Mesodermal cell (in vitro differentiated cells): ENCODE results near the gene ZNF410.

Experiments
- H3K27ac ChIP-seq: 2 replicates; pipeline ENCODE4 v1.7.0; 2013; ENCODE audit warnings: mild to moderate bottlenecking, low read depth, low read length, moderate library complexity; ENCODE audit not compliant: severe bottlenecking
- H3K36me3 ChIP-seq: 2 replicates; pipeline ENCODE4 v1.7.1; 2013; ENCODE audit warnings: mild to moderate bottlenecking, low read length, moderate library complexity; ENCODE audit not compliant: control insufficient read depth, insufficient read depth
- H3K4me1 ChIP-seq: one replicate; pipeline ENCODE4 v1.7.1; 2013; ENCODE audit warnings: mild to moderate bottlenecking, low read length; ENCODE audit not compliant: insufficient read depth, control insufficient read depth, poor library complexity, severe bottlenecking
- H3K4me3 ChIP-seq: 2 replicates; pipeline ENCODE4 v1.7.0; 2013; ENCODE audit warnings: low read length, control low read depth, mild to moderate bottlenecking; ENCODE audit not compliant: insufficient read depth, poor library complexity, severe bottlenecking; ENCODE audit errors: extremely low read depth
- H3K9me3 ChIP-seq: 2 replicates; pipeline ENCODE4 v1.7.1; 2013; ENCODE audit warnings: mild to moderate bottlenecking, low read length, moderate library complexity; ENCODE audit not compliant: control insufficient read depth
- WGBS, 2 experiments: methylation state at CpG; one replicate each; pipeline ENCODE4 v1.1.5; 2013; ENCODE audit warnings: missing lambda C conversion rate in 2 of 2; ENCODE audit not compliant: insufficient coverage in 2 of 2; 5-methylcytosine and 5-hydroxymethylcytosine counted together

Gene ZNF410

GRCh38 chr14:73953731-73954130, 67.1 kb downstream of the ZNF410 start:
- Histone ChIP-seq H3K27ac (no peak overlapping the region), H3K4me3 (no peak overlapping the region), H3K36me3 (peaks cover 49% of the 10 kb centered on the region), H3K9me3 (no peaks in the 10 kb centered on the region), H3K4me1 (peaks cover 3% of the 10 kb centered on the region)
- WGBS, 2 experiments: 100% methylated on average over 1 of the region's 1 CpG; no CpG with 5 or more reads in 1 of the 2 experiments

DNA sequence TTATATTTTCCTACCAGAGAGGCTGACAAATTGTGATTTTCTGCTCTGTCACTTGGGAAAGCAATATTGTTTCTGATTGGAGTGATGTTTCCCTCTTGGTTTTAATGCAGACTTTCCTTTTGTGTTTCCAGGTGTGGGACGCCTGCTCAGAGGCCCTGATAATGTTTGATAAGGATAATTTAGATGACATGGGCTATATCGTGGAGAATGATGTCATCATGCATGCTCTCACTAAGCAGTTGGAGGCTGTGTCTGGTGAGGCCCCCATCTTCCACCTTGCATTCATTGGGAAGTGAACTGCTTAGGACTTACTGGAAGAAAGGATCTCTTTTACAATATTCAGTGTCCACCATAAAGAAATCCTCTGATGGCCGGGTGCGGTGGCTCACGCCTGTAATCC, 69.0 kb downstream of the ZNF410 start:
- WGBS, 2 experiments: 95 to 100% methylated on average over 3 to 5 of the region's 5 CpGs
- H3K36me3 ChIP-seq: peaks cover 67% of the 10 kb centered on the region
- no peak overlapping the region for H3K4me3 ChIP-seq
- peaks cover 3% of the 10 kb centered on the region for H3K4me1 ChIP-seq
- H3K9me3 ChIP-seq: no peaks in the 10 kb centered on the region
- no peak overlapping the region for H3K27ac ChIP-seq

- Histone ChIP-seq H3K9me3 (no peaks in the 10 kb centered on the region), H3K4me3 (no peak overlapping the region), H3K4me1 (no peaks in the 10 kb centered on the region), H3K27ac (no peak overlapping the region), H3K36me3 (peaks cover 91% of the 10 kb centered on the region)
Measured at GRCh38 chr14:73958591-73958990, 71.9 kb downstream of the ZNF410 start.

GRCh38 chr14:73961192-73961591, 74.5 kb downstream of the ZNF410 start:
- no peaks in the 10 kb centered on the region for H3K4me1 ChIP-seq
- H3K36me3 ChIP-seq: peaks cover 81% of the 10 kb centered on the region
- WGBS, 2 experiments: 96 to 97% methylated on average over 12 of the region's 12 CpGs
- H3K4me3 ChIP-seq: no peak overlapping the region
- H3K9me3 ChIP-seq: no peaks in the 10 kb centered on the region
- no peak overlapping the region for H3K27ac ChIP-seq

DNA sequence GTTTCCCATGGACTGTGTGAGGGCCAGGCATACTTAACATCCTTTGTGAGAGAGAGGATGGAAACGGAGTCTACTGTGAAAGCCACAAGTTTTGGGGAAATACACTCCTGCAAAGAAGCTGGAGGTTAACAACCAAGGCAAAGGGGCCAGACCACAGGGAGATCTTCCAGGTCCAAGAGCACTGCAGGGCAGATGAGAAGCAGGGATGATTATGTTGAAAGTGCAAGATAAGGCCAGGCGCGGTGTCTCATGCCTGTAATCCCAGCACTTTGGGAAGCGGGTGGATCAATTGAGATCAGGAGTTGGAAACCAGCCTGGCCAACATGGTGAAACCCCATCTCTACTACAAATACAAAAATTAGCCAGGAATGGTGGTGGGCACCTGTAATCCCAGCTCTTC, 78.6 kb downstream of the ZNF410 start:
- WGBS, 2 experiments: 100% methylated on average over 1 to 2 of the region's 4 CpGs
- Histone ChIP-seq H3K9me3 (no peaks in the 10 kb centered on the region), H3K4me3 (no peak overlapping the region), H3K4me1 (no peaks in the 10 kb centered on the region), H3K27ac (no peak overlapping the region), H3K36me3 (peaks cover 61% of the 10 kb centered on the region)

- no peak overlapping the region for H3K4me3 ChIP-seq
- H3K36me3 ChIP-seq: peaks cover 28% of the 10 kb centered on the region
- H3K27ac ChIP-seq: no peak overlapping the region
- WGBS, 2 experiments: 93 to 100% methylated on average over 1 of the region's 2 CpGs
- H3K4me1 ChIP-seq: no peaks in the 10 kb centered on the region
- no peaks in the 10 kb centered on the region for H3K9me3 ChIP-seq
Measured at GRCh38 chr14:73968885-73969284, 82.2 kb downstream of the ZNF410 start.

GRCh38 chr14:73973497-73973896, 86.8 kb downstream of the ZNF410 start:
- H3K36me3 ChIP-seq: peaks cover 22% of the 10 kb centered on the region

GRCh38 chr14:73976125-73976524, 89.5 kb downstream of the ZNF410 start:
- no peaks in the 10 kb centered on the region for H3K4me1 ChIP-seq
- 92 to 98% methylated on average over 5 to 6 of the region's 6 CpGs for WGBS, 2 experiments
- H3K4me3 ChIP-seq: no peak overlapping the region
- no peak overlapping the region for H3K27ac ChIP-seq
- H3K36me3 ChIP-seq: peaks cover 12% of the 10 kb centered on the region
- no peaks in the 10 kb centered on the region for H3K9me3 ChIP-seq

More at GRCh38 chr14:73973497-73973896, 86.8 kb downstream of the ZNF410 start:
- H3K9me3 ChIP-seq: no peaks in the 10 kb centered on the region
- 93 to 95% methylated on average over 2 of the region's 2 CpGs for WGBS, 2 experiments
- H3K4me1 ChIP-seq: no peaks in the 10 kb centered on the region
- no peak overlapping the region for H3K27ac ChIP-seq
- no peak overlapping the region for H3K4me3 ChIP-seq

DNA sequence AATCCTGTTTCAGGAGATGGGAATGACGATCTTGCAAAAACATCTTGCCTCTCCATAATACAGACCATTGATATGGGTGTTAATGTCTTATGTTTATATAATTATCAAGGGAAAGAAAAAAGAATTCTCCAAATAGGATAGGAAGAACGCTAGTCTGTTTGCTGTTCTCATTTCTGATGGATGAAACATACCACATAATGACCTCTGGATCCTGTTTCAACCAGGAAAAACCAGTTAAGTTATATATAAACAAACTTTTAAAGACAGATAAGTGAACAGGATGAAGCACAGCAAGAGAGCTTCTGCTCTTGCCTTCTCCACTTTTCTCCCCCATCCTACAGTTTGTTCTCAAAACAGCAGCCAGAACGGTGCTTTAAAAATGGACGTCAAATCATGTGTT, 91.2 kb downstream of the ZNF410 start:
- Histone ChIP-seq H3K9me3 (no peaks in the 10 kb centered on the region), H3K4me1 (no peaks in the 10 kb centered on the region), H3K36me3 (peaks cover 12% of the 10 kb centered on the region), H3K4me3 (no peak overlapping the region), H3K27ac (no peak overlapping the region)
- 79 to 90% methylated on average over 2 of the region's 4 CpGs for WGBS, 2 experiments
